ENCODE results near the gene JAKMIP3. TPM values are rescaled to one million over a fixed set of nuclear protein-coding genes. Genes with fewer than 3 reads are reported as not detected.

The JAKMIP3 gene
- polyA plus RNA-seq, 3 donors, result 0.20 TPM; not detected in 2

- H3K27me3 ChIP-seq (ENCODE audit: control insufficient read depth in 2 of 2, insufficient read depth in 2 of 2, low read length in 2 of 2), result no peaks in the 10 kb centered on the region
- Mint-ChIP-seq H3K4me3 (no peak overlapping the region), H3K4me1 (no peaks in the 10 kb centered on the region), H3K36me3 (no peaks in the 10 kb centered on the region), H3K27ac (no peak overlapping the region), H3K9me3 (peaks cover 0 to 4% (median 0%) of the 10 kb centered on the region in 7 donors), H3K27me3 (ENCODE audit: low read depth in 3 of 3) (peaks cover 0 to 7% (median 7%) of the 10 kb centered on the region in 3 donors)
- intact Hi-C loops (cut with micrococcal nuclease), result no loop called here
- TF ChIP-seq CTCF (IDR thresholded peaks at IDR 0.05), result no peak
- H3K27ac ChIP-seq (ENCODE audit: low read depth in 1 of 2, low read length in 2 of 2), result no peak overlapping the region
- H3K4me3 ChIP-seq (replicated peaks in 1 of 3; ENCODE audit: low read depth in 2 of 3, low read length in 3 of 3), result no peak overlapping the region
- H2AFZ ChIP-seq (ENCODE audit: insufficient read depth, low read depth, low read length, poor library complexity, severe bottlenecking), result no peak overlapping the region
- H3K79me2 ChIP-seq (ENCODE audit: insufficient read depth, low read length), result no peaks in the 10 kb centered on the region
- no peaks in the 10 kb centered on the region for H3K9me3 ChIP-seq (replicated peaks in 1 of 2; ENCODE audit: control insufficient read depth in 1 of 2, insufficient read depth in 1 of 2, low read length in 2 of 2)
- WGBS (ENCODE audit: insufficient coverage), result 90% methylated on average over 21 of the region's 27 CpGs
- H3K4me2 ChIP-seq (replicated peaks; ENCODE audit: extremely low read depth, low read length, poor library complexity, severe bottlenecking), result no peak overlapping the region
- H4K20me1 ChIP-seq (ENCODE audit: insufficient read depth, low read length), result no peaks in the 10 kb centered on the region
- no peak overlapping the region for H3K9ac ChIP-seq (ENCODE audit: insufficient read depth, low read length, poor library complexity, severe bottlenecking)
- no peaks in the 10 kb centered on the region for H3K36me3 ChIP-seq (replicated peaks in 1 of 2; ENCODE audit: control insufficient read depth in 1 of 2, insufficient read depth in 2 of 2, low read length in 2 of 2)
- no peak for DNase-seq
- no peaks in the 10 kb centered on the region for H3K4me1 ChIP-seq (ENCODE audit: control insufficient read depth in 1 of 2, insufficient read depth in 2 of 2, low read length in 2 of 2)
These were observed 38.9 kb downstream of the JAKMIP3 start for GRCh38 chr10:132104471-132105301.

DNA sequence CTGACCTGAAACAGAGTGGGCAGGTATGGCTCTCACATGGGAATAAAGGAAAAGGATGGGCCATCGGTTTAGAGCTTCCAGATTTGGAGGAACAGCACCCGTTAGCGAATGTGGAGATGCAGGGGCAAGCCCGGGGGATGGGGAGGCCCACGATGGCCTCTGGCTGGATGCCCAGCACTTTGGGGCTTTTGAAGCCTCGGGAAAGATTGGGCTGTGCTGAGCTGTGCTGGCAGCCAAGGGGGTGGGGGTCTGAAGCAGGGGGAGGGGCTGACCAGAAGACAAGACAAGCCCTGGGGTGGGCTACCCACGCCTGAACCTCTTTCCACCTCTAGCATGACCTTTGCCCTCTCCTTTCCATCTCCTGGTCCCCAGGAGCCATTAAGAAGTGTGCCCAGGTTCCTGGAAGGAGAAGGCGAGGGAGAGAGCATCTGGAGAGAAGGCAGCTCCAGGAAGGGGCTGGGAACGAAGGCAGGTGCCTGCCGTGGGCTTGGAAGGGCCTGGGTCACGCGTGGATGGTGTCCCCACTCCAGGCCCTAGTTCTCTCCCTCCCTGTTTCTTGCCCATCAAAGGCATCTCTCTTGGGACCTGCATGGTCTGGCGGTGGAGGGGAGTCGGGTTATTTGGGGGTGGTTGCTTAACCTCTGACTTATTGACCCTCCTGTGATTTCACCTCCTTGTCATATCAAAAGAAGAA, 39.7 kb downstream of the JAKMIP3 start:
- Mint-ChIP-seq H3K36me3 (no peaks in the 10 kb centered on the region), H3K4me1 (no peaks in the 10 kb centered on the region), H3K27me3 (ENCODE audit: low read depth in 3 of 3) (peaks cover 0 to 10% (median 7%) of the 10 kb centered on the region in 3 donors), H3K27ac (no peak overlapping the region), H3K9me3 (peaks cover 0 to 2% (median 0%) of the 10 kb centered on the region in 7 donors), H3K4me3 (no peak overlapping the region)
- Histone ChIP-seq H3K27ac (ENCODE audit: low read depth in 1 of 2, low read length in 2 of 2) (no peak overlapping the region), H3K9ac (ENCODE audit: insufficient read depth, low read length, poor library complexity, severe bottlenecking) (no peak overlapping the region), H4K20me1 (ENCODE audit: insufficient read depth, low read length) (no peaks in the 10 kb centered on the region), H3K79me2 (ENCODE audit: insufficient read depth, low read length) (no peaks in the 10 kb centered on the region), H3K36me3 (replicated peaks in 1 of 2; ENCODE audit: control insufficient read depth in 1 of 2, insufficient read depth in 2 of 2, low read length in 2 of 2) (no peaks in the 10 kb centered on the region), H3K9me3 (replicated peaks in 1 of 2; ENCODE audit: control insufficient read depth in 1 of 2, insufficient read depth in 1 of 2, low read length in 2 of 2) (no peaks in the 10 kb centered on the region), H3K27me3 (ENCODE audit: control insufficient read depth in 2 of 2, insufficient read depth in 2 of 2, low read length in 2 of 2) (no peaks in the 10 kb centered on the region), H2AFZ (ENCODE audit: insufficient read depth, low read depth, low read length, poor library complexity, severe bottlenecking) (no peak overlapping the region), H3K4me2 (replicated peaks; ENCODE audit: extremely low read depth, low read length, poor library complexity, severe bottlenecking) (no peak overlapping the region), H3K4me3 (replicated peaks in 1 of 3; ENCODE audit: low read depth in 2 of 3, low read length in 3 of 3) (no peak overlapping the region), H3K4me1 (ENCODE audit: control insufficient read depth in 1 of 2, insufficient read depth in 2 of 2, low read length in 2 of 2) (no peaks in the 10 kb centered on the region)
- no peak for DNase-seq
- 72% methylated on average over 6 of the region's 14 CpGs for WGBS (ENCODE audit: insufficient coverage)
- intact Hi-C loops (cut with micrococcal nuclease), result no loop called here
- TF ChIP-seq CTCF (IDR thresholded peaks at IDR 0.05), result no peak
